HepG2 (cell line): ENCODE measurements around the gene FNDC3B. TPM values are rescaled to one million over a fixed set of nuclear protein-coding genes. Genes with fewer than 3 reads are reported as not detected.

Source experiments
- DMAP1 ChIP-seq: IDR thresholded peaks from 2 replicates; pipeline ENCODE4 v1.6.1; 2016
- KLF15 ChIP-seq: sonication (generic); formaldehyde crosslinking; IDR thresholded peaks from 2 replicates; pipeline ENCODE4 v1.8.1; 2023; ENCODE audit warnings: borderline replicate concordance, mild to moderate bottlenecking, inconsistent platforms, missing genetic modification reagents, mixed read lengths
- KLF16 ChIP-seq, 2 experiments: sonication (generic) in 1 of 2; formaldehyde crosslinking in 1 of 2; IDR thresholded peaks; 2 replicates each; pipeline versions ENCODE4 v1.6.1 to v1.8.0; 2016 to 2023; ENCODE audit warnings: missing genetic modification reagents in 2 of 2, missing compliant biosample characterization in 1 of 2
- MBD4 ChIP-seq: IDR thresholded peaks from 2 replicates; pipeline ENCODE4 v1.6.1; 2012; ENCODE audit warnings: low read length, inconsistent platforms, borderline replicate concordance
- NCOR1 ChIP-seq: fragments of 200-600 bp; sonication (generic); IDR thresholded peaks from 2 replicates; pipeline ENCODE4 v1.7.0; 2017; ENCODE audit warnings: antibody characterized with exemption, low read length, borderline replicate concordance
- POLR2AphosphoS2 ChIP-seq: IDR thresholded peaks from 2 replicates; pipeline ENCODE4 v1.6.1; 2011; ENCODE audit warnings: low read depth, low read length, improper control_type of control experiment
- PPARG ChIP-seq: conservative IDR thresholded peaks from 2 replicates; pipeline ENCODE4 v1.6.1; 2016; ENCODE audit warnings: missing biosample characterization, missing genetic modification reagents
- TOE1 ChIP-seq: sonication (generic); formaldehyde crosslinking; IDR thresholded peaks from 2 replicates; pipeline ENCODE4 v1.4.0; 2020; ENCODE audit warnings: mild to moderate bottlenecking, missing genetic modification reagents
- ZNF331 ChIP-seq: sonication (generic); formaldehyde crosslinking; IDR thresholded peaks from 2 replicates; pipeline ENCODE4 v1.4.0; 2020; ENCODE audit warnings: missing genetic modification reagents
- ZNF556 ChIP-seq: sonication (generic); formaldehyde crosslinking; IDR thresholded peaks from 2 replicates; pipeline ENCODE4 v1.4.0; 2020; ENCODE audit warnings: mild to moderate bottlenecking, missing genetic modification reagents, borderline replicate concordance
- polyA plus RNA-seq, 8 experiments: library from polyadenylated mRNA; depleted of rRNA in 3 of 8; stranded (reverse) in 7 of 8; unstranded in 1 of 8; fragments of >200 nt; fragmentation: Illumina TruSeq in 4 of 8; extraction: Trizol in 4 of 8; gene quantifications; 2 replicates each; pipeline versions ENCODE4 v1.2.1 to v1.2.3, GENCODE V29; 2011 to 2016; ENCODE audit warnings: low read depth in 4 of 8, missing spikeins in 1 of 8, mixed read lengths in 1 of 8; ENCODE audit not compliant: insufficient read depth in 1 of 8
- total RNA-seq, 5 experiments: library from RNA; depleted of rRNA; stranded (reverse); fragments of >200 nt; fragmentation: Illumina TruSeq; extraction: Trizol; gene quantifications; 2 replicates each; pipeline ENCODE4 v1.2.3, GENCODE V29; 2016; ENCODE audit warnings: low read depth in 1 of 5
- TF ChIP-seq, protein P1 (sequence below): sonication (generic); formaldehyde crosslinking; IDR thresholded peaks from 2 replicates; pipeline ENCODE4 v1.4.0; 2020; ENCODE audit warnings: missing genetic modification reagents
- TF ChIP-seq, protein P2 (sequence below): sonication (generic); formaldehyde crosslinking; conservative IDR thresholded peaks from 2 replicates; pipeline ENCODE4 v1.8.0; 2022; ENCODE audit warnings: low read depth, missing genetic modification reagents

The FNDC3B gene
- total and polyA plus RNA-seq, 2 of the 13 experiments (the other 11 are each of a cell fraction or from before 2014, with no cell fraction given), result 74.8 to 103 TPM

DNA sequence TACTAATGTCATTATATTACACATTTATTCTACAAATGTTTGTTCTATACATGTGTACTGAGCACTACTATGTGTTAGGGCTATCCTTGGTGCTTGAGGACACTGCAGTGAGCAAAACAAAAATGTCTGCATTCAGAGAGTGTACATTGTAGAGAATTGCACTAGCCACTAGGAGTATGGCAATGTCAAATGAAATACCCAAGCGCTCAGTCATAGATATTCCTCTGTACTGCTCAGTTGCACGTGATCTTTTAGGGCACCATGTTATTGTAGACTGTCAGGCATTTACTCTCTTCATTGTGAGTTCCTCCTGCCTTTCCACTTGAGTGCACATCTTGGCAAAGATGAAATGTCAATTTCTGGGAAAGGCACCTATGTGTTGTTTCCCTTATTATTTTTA lies 36.8 kb downstream of the FNDC3B start (continued):
- TF ChIP-seq, protein P1, sequence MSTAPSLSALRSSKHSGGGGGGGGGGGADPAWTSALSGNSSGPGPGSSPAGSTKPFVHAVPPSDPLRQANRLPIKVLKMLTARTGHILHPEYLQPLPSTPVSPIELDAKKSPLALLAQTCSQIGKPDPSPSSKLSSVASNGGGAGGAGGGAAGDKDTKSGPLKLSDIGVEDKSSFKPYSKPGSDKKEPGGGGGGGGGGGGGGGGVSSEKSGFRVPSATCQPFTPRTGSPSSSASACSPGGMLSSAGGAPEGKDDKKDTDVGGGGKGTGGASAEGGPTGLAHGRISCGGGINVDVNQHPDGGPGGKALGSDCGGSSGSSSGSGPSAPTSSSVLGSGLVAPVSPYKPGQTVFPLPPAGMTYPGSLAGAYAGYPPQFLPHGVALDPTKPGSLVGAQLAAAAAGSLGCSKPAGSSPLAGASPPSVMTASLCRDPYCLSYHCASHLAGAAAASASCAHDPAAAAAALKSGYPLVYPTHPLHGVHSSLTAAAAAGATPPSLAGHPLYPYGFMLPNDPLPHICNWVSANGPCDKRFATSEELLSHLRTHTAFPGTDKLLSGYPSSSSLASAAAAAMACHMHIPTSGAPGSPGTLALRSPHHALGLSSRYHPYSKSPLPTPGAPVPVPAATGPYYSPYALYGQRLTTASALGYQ (CRISPR knock-in tag), result no peak
- TF ChIP-seq KLF15 (no peak), POLR2AphosphoS2 (peak; percentile 75), KLF16 (CRISPR knock-in tag; IDR thresholded peaks at IDR 0.05) (no peak), TOE1 (CRISPR knock-in tag) (no peak), PPARG (no peak), ZNF556 (CRISPR knock-in tag) (no peak), NCOR1 (no peak), ZNF331 (CRISPR knock-in tag) (no peak), DMAP1 (no peak), MBD4 (0 out of 2 replicates have a peak, but pooled peaks have one; percentile 53)
- TF ChIP-seq, protein P2, sequence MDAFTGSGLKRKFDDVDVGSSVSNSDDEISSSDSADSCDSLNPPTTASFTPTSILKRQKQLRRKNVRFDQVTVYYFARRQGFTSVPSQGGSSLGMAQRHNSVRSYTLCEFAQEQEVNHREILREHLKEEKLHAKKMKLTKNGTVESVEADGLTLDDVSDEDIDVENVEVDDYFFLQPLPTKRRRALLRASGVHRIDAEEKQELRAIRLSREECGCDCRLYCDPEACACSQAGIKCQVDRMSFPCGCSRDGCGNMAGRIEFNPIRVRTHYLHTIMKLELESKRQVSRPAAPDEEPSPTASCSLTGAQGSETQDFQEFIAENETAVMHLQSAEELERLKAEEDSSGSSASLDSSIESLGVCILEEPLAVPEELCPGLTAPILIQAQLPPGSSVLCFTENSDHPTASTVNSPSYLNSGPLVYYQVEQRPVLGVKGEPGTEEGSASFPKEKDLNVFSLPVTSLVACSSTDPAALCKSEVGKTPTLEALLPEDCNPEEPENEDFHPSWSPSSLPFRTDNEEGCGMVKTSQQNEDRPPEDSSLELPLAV (CRISPR knock-in tag), result no peak
